Naive thymus-derived CD8-positive, alpha-beta T cell (primary cell): Measurements from ENCODE around the gene KIAA0825. TPM values are rescaled to one million over a fixed set of nuclear protein-coding genes. Genes with fewer than 3 reads are reported as not detected.

Experiments used
- ATAC-seq, 2 donors: fragments of 150-1000 bp; cut with Tn5 transposase in 1 of 2; sonication (Bioruptor Pico), chemical (Tn5 transposase) in 1 of 2; 1 replicate in 1 of 2; 2 replicates in 1 of 2; pipeline ENCODE4 v1.10.0; 2021; ENCODE audit warnings: mild to moderate bottlenecking in 2 of 2, moderate library complexity in 2 of 2
- POLR2A ChIA-PET: fragments of 350-600 bp; sonication (Branson Sonifier 250); formaldehyde crosslinking; loops from one replicate; lab custom pipeline; 2021; ENCODE audit warnings: antibody characterized with exemption; lab: Charles Lee
- DNase-seq, 10 donors: peaks; one replicate each; pipeline versions ENCODE4 v3.0.0 to v3.0.0-alpha.2; 2020 to 2022
- H3K27ac Mint-ChIP-seq, 10 donors: one replicate each; pipeline ENCODE4 v1.8.0; 2020 to 2022; ENCODE audit warnings: mild to moderate bottlenecking in 10 of 10, mixed read lengths in 10 of 10, moderate library complexity in 4 of 10, inconsistent platforms in 1 of 10
- H3K27me3 Mint-ChIP-seq, 5 donors: one replicate each; pipeline ENCODE4 v1.8.0; 2021 to 2022; ENCODE audit warnings: mixed read lengths in 5 of 5
- H3K36me3 Mint-ChIP-seq, 3 donors: one replicate each; pipeline ENCODE4 v1.8.0; 2020 to 2022; ENCODE audit warnings: mixed read lengths in 3 of 3, mild to moderate bottlenecking in 2 of 3, inconsistent platforms in 1 of 3
- H3K4me1 Mint-ChIP-seq, 4 donors: one replicate each; pipeline ENCODE4 v1.8.0; 2021 to 2022; ENCODE audit warnings: mixed read lengths in 4 of 4
- H3K4me3 Mint-ChIP-seq, 10 donors: one replicate each; pipeline ENCODE4 v1.8.0; 2020 to 2022; ENCODE audit warnings: mild to moderate bottlenecking in 10 of 10, mixed read lengths in 10 of 10, moderate library complexity in 6 of 10, inconsistent platforms in 1 of 10
- H3K9me3 Mint-ChIP-seq, 9 donors: one replicate each; pipeline ENCODE4 v1.8.0; 2020 to 2022; ENCODE audit warnings: mixed read lengths in 9 of 9, mild to moderate bottlenecking in 3 of 9, inconsistent platforms in 1 of 9, moderate library complexity in 1 of 9
- polyA plus RNA-seq, 3 donors: library from polyadenylated mRNA; unstranded; fragments of 300-500 nt; fragmentation: Illumina TruSeq; gene quantifications; one replicate each; pipeline ENCODE4 v1.2.3, GENCODE V29; 2021
- total RNA-seq, 8 experiments: library from RNA in 2 of 8; stranded (reverse) in 2 of 8; gene quantifications; one replicate each; pipeline ENCODE4 v1.2.3 and lab custom pipeline; 2021 to 2026

The KIAA0825 gene
- total and polyA plus RNA-seq, 5 experiments from 2014 or later, result 0.74 to 1.6 (median 1.1) TPM

- no peaks in the 10 kb centered on the region for H3K27me3 Mint-ChIP-seq
- no peak for ATAC-seq
- DNase-seq, result no peak
- POLR2A ChIA-PET, result no interaction called here
- no peak overlapping the region for H3K27ac Mint-ChIP-seq
- no peak overlapping the region for H3K4me3 Mint-ChIP-seq
- H3K4me1 Mint-ChIP-seq, result no peaks in the 10 kb centered on the region
- H3K36me3 Mint-ChIP-seq, result peaks cover 0 to 12% (median 0%) of the 10 kb centered on the region in 3 donors
- peaks cover 0 to 21% (median 6%) of the 10 kb centered on the region in 9 donors for H3K9me3 Mint-ChIP-seq
These were observed 282.5 kb downstream of the KIAA0825 start for GRCh38 chr5:94335936-94336335.

- DNase-seq (no peak), ATAC-seq (no peak)
- Mint-ChIP-seq H3K4me1 (no peaks in the 10 kb centered on the region), H3K9me3 (peaks cover 2 to 33% (median 22%) of the 10 kb centered on the region in 9 donors), H3K27ac (no peak overlapping the region), H3K36me3 (peaks cover 0 to 10% (median 7%) of the 10 kb centered on the region in 3 donors), H3K4me3 (no peak overlapping the region), H3K27me3 (no peaks in the 10 kb centered on the region)
- POLR2A ChIA-PET, result no interaction called here
These were observed 289.3 kb downstream of the KIAA0825 start for GRCh38 chr5:94329115-94329514.

DNA sequence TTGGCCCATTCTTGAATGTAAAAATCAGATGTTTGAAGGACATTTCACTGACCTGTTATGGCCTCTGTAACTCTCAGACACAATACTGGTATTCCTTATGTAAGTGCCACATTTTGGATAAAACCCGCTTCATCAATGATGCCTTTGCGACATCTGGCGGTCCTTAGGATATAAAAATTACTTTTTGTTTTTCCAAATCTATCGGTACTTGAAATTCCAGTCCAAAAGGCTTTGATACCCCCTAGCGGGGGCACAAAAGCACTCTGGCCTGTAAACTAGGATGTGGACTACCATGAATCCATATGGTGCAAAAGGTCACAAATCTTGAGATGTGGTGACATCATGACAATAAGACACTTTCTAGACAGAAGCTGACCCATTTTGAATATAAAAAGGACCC lies 291.8 kb downstream of the KIAA0825 start:
- Mint-ChIP-seq H3K9me3 (peaks cover 2 to 33% (median 20%) of the 10 kb centered on the region in 9 donors), H3K36me3 (peaks cover 0 to 10% (median 7%) of the 10 kb centered on the region in 3 donors), H3K4me1 (no peaks in the 10 kb centered on the region), H3K27ac (no peak overlapping the region), H3K27me3 (no peaks in the 10 kb centered on the region), H3K4me3 (no peak overlapping the region)
- ATAC-seq (no peak), DNase-seq (no peak)
- POLR2A ChIA-PET, result no interaction called here

DNA sequence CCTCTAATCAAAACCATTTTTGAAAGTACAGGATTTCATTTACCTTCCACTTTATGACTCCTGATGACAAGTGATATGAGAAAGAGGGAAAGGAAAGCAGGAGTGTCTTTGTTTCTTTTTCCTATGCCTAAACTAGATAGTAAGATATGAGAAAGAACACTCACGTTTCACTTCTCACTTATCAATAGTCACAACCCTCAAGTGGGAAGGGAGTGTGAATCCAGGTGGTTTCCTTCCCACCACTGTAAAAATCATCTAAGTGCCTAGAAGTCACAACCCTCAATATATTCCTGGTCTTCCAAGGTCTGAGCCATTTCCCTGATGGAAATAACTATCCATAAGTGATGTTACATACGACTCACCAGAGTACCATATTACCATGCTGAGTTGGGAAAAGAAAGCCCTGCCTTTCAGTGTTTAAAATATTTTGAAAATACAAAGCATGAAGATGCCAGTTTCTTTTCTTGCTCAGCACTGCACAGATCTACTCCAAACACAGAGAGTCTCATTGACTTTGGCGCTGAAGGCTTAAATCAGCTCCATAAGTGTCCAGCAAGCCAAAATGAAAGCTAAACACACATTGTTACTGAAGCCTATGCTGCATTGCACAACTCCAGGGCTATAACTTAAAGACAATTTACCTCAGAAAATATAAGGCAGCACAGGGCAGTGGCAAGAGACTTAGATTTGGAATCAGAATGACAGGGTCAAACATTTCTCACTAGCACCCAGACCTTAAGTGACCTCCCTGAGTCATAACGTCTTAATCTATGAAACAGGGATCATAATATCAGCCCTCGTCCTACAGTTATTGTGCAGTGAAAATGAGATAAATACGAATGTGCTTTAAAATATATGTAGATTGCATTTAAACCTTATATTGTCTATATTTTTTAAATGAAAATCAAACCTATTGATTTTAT lies 301.2 kb downstream of the KIAA0825 start:
- H3K27ac Mint-ChIP-seq, result no peak overlapping the region
- H3K9me3 Mint-ChIP-seq, result no peaks in the 10 kb centered on the region
- H3K27me3 Mint-ChIP-seq, result no peaks in the 10 kb centered on the region
- no peak for ATAC-seq
- H3K4me1 Mint-ChIP-seq, result no peaks in the 10 kb centered on the region
- POLR2A ChIA-PET, result no interaction called here
- no peak overlapping the region for H3K4me3 Mint-ChIP-seq
- DNase-seq, result no peak
- H3K36me3 Mint-ChIP-seq, result no peaks in the 10 kb centered on the region

- Mint-ChIP-seq H3K4me1 (no peaks in the 10 kb centered on the region), H3K36me3 (no peaks in the 10 kb centered on the region)
These were observed 303.8 kb downstream of the KIAA0825 start for GRCh38 chr5:94314460-94315131.

DNA sequence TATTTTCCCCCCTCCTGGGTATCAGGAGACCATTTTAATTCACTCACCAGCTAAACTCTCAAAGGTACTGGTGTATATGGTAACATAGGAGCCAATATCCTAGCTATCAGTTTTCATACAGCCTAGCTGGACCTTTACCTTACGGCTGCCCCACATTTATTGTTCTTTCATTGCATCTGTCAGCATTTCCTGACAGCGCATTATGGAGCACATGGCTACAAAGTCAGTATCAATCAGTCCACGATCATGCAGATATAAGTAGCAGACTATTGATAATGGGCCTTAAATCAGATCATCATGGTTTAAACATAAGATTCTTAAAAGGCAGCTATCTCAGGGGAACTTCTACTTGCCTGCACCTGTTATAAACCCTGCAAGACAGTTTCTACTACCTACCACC lies 304.7 kb downstream of the KIAA0825 start:
- no peak for DNase-seq
- H3K27me3 Mint-ChIP-seq, result no peaks in the 10 kb centered on the region
- no peaks in the 10 kb centered on the region for H3K9me3 Mint-ChIP-seq
- no peaks in the 10 kb centered on the region for H3K4me1 Mint-ChIP-seq
- H3K4me3 Mint-ChIP-seq, result no peak overlapping the region
- H3K36me3 Mint-ChIP-seq, result no peaks in the 10 kb centered on the region
- no peak for ATAC-seq
- POLR2A ChIA-PET, result no interaction called here
- no peak overlapping the region for H3K27ac Mint-ChIP-seq

More at GRCh38 chr5:94314460-94315131, 303.8 kb downstream of the KIAA0825 start:
- no peaks in the 10 kb centered on the region for H3K9me3 Mint-ChIP-seq
- DNase-seq, result no peak
- ATAC-seq, result no peak
- no peak overlapping the region for H3K4me3 Mint-ChIP-seq
- no peak overlapping the region for H3K27ac Mint-ChIP-seq
- H3K27me3 Mint-ChIP-seq, result no peaks in the 10 kb centered on the region
- POLR2A ChIA-PET, result no interaction called here

- POLR2A ChIA-PET, result no interaction called here
- Mint-ChIP-seq H3K9me3 (no peaks in the 10 kb centered on the region), H3K36me3 (no peaks in the 10 kb centered on the region), H3K27me3 (no peaks in the 10 kb centered on the region), H3K4me3 (no peak overlapping the region), H3K4me1 (no peaks in the 10 kb centered on the region), H3K27ac (no peak overlapping the region)
- ATAC-seq (no peak), DNase-seq (no peak)
These were observed 305.2 kb downstream of the KIAA0825 start for GRCh38 chr5:94313188-94313587.

DNA sequence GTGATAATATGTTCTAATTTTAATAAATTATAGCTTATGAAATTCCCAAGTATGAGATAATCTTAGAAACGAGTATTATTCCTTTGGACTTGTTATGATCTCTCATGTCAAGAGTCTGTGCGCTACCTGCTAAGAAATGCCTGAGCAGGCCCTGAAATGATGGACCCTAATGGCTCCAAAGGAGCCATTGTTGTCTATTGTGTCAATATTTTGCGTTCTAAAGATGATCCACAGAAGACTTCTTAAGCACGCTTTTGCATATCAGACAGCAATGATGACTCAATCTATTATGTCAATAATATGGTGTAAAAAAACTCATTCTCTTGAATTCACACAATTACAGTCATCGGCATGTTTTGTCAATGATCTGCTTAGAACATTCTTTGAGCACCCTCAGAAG lies 306.1 kb downstream of the KIAA0825 start:
- Mint-ChIP-seq H3K4me3 (no peak overlapping the region), H3K9me3 (no peaks in the 10 kb centered on the region), H3K27ac (no peak overlapping the region), H3K4me1 (no peaks in the 10 kb centered on the region), H3K36me3 (no peaks in the 10 kb centered on the region), H3K27me3 (no peaks in the 10 kb centered on the region)
- no peak for DNase-seq
- POLR2A ChIA-PET, result no interaction called here
- ATAC-seq, result no peak

DNA sequence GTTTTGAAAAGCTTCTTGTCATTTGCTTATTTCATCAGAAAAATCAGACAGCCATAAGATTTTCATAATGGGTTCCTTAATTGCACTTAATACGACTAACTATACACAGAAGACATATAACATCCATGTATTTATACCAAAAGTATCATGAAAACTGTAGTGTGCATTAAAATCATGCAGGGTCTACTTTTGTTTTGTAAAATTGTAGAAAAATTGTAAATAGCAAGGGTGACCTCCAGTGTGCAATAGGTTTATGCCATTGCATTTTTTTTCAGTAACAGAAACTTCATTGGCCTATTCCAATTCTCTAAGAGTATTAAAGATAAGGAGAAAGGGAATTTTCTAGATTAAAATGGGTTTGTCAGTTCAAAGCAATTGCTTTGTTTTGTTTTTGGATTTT lies 307.6 kb downstream of the KIAA0825 start:
- Mint-ChIP-seq H3K4me1 (no peaks in the 10 kb centered on the region), H3K4me3 (no peak overlapping the region), H3K27ac (no peak overlapping the region), H3K27me3 (no peaks in the 10 kb centered on the region), H3K36me3 (no peaks in the 10 kb centered on the region), H3K9me3 (no peaks in the 10 kb centered on the region)
- no peak for ATAC-seq
- POLR2A ChIA-PET, result no interaction called here
- DNase-seq, result no peak

- Mint-ChIP-seq H3K4me1 (no peaks in the 10 kb centered on the region), H3K27me3 (no peaks in the 10 kb centered on the region), H3K9me3 (no peaks in the 10 kb centered on the region), H3K27ac (no peak overlapping the region), H3K4me3 (no peak overlapping the region), H3K36me3 (no peaks in the 10 kb centered on the region)
- ATAC-seq (no peak), DNase-seq (no peak)
- POLR2A ChIA-PET, result no interaction called here
These were observed 309.3 kb downstream of the KIAA0825 start for GRCh38 chr5:94309141-94309540.

DNA sequence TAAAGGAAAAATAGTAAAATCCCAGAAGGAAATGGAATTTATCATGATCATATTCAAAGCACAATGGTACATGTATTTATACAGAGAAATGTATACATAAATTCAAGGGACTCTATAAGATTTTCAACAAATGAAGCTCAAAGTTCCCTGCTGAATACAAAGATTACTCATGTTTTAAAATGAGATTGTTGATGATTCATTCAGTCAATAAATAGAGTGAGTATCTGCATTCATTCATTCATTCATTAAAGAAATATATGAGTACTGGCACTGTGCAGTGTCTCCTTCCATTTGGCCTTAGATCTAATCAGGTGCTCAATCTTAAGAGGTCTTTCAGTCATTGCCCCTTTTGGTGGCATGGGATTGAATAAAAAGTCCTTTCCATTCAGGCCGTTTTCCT lies 310.0 kb downstream of the KIAA0825 start:
- ATAC-seq, result no peak
- H3K9me3 Mint-ChIP-seq, result no peaks in the 10 kb centered on the region
- H3K27ac Mint-ChIP-seq, result no peak overlapping the region
- no peaks in the 10 kb centered on the region for H3K4me1 Mint-ChIP-seq
- POLR2A ChIA-PET, result no interaction called here
- no peaks in the 10 kb centered on the region for H3K36me3 Mint-ChIP-seq
- no peak for DNase-seq
- H3K4me3 Mint-ChIP-seq, result no peak overlapping the region
- H3K27me3 Mint-ChIP-seq, result no peaks in the 10 kb centered on the region

GRCh38 chr5:94304146-94304545 lies 314.3 kb downstream of the KIAA0825 start:
- Mint-ChIP-seq H3K36me3 (no peaks in the 10 kb centered on the region), H3K9me3 (no peaks in the 10 kb centered on the region), H3K4me3 (no peak overlapping the region), H3K4me1 (no peaks in the 10 kb centered on the region), H3K27me3 (no peaks in the 10 kb centered on the region), H3K27ac (no peak overlapping the region)
- DNase-seq (no peak), ATAC-seq (no peak)
- POLR2A ChIA-PET, result no interaction called here

DNA sequence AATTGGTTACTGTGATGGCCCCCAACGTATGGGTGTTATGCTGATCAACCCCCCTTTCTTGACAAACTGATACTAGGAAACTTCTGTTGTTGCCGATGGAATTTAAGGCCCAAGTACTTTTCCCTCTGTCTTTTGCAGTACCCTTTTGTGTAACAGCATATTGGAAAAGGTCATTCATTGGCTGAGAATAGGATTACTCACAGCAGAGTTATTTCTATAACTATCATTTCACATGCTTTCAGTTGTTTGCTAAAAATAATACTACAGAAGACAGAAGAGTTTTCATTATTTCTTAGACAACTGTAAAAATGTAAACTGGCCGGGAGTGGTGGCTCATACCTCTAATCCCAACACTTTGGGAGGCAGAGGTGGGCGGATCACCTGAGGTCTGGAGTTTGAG lies 329.5 kb downstream of the KIAA0825 start:
- H3K36me3 Mint-ChIP-seq, result peaks cover 0 to 13% (median 4%) of the 10 kb centered on the region in 3 donors
- H3K4me1 Mint-ChIP-seq, result no peaks in the 10 kb centered on the region
- H3K27me3 Mint-ChIP-seq, result no peaks in the 10 kb centered on the region
- H3K9me3 Mint-ChIP-seq, result peaks cover 11 to 38% (median 24%) of the 10 kb centered on the region in 9 donors
- H3K4me3 Mint-ChIP-seq, result no peak overlapping the region
- no peak for DNase-seq
- no peak overlapping the region for H3K27ac Mint-ChIP-seq
- POLR2A ChIA-PET, result no interaction called here
- no peak for ATAC-seq
